Umbilical cord (tissue), 2 donors: Measurements from ENCODE around the gene GCSAM. TPM values are rescaled to one million over a fixed set of nuclear protein-coding genes. Genes with fewer than 3 reads are reported as not detected.

Source experiments
- DNase-seq: peaks from one replicate; pipeline ENCODE4 v3.0.0-alpha.2; 2015; ENCODE audit warnings: low spot score
- total RNA-seq: library from RNA; depleted of rRNA; stranded (reverse); fragments of >200 nt; gene quantifications from one replicate; pipeline ENCODE4 v1.2.3, GENCODE V29; 2014; ENCODE audit warnings: low replicate concordance; ENCODE audit not compliant: insufficient read depth

Gene GCSAM
- total RNA-seq, 1 donor from 2014 or later = 1.2 TPM

DNA sequence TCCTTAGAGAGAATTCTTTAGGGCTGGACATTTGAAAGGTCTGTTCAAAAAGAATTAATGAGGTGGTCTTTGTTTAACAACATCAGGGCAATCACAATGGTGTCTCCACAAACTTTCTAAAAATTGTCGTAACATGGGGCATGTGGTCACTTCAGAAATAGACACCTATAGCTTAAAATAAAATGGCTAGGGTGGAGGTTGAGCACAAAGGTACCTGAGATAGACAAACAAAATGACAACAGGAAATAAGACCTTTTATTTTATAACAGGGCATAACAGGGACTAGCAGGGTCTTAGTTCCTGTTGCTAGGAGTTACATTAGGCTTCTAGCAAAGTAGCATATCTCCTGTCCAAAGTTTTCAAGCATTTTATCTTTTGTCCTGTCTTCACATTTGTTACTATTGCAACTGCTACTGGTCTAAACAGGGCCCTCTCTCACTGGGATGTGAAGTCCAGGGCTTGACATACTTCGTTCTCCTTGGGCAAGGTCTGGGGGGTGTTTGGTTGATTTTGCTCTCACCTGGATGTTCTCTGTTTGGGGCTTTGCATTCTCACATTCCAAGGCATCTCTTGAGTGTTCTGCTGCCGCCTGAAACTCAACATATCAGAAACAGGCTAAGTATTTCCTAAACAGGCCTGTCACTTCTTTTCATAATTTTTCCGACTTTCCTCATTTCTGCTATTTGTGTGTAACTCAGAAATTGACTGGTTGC lies 3.0 kb downstream of the GCSAM start:
- DNase-seq = no peak

DNA sequence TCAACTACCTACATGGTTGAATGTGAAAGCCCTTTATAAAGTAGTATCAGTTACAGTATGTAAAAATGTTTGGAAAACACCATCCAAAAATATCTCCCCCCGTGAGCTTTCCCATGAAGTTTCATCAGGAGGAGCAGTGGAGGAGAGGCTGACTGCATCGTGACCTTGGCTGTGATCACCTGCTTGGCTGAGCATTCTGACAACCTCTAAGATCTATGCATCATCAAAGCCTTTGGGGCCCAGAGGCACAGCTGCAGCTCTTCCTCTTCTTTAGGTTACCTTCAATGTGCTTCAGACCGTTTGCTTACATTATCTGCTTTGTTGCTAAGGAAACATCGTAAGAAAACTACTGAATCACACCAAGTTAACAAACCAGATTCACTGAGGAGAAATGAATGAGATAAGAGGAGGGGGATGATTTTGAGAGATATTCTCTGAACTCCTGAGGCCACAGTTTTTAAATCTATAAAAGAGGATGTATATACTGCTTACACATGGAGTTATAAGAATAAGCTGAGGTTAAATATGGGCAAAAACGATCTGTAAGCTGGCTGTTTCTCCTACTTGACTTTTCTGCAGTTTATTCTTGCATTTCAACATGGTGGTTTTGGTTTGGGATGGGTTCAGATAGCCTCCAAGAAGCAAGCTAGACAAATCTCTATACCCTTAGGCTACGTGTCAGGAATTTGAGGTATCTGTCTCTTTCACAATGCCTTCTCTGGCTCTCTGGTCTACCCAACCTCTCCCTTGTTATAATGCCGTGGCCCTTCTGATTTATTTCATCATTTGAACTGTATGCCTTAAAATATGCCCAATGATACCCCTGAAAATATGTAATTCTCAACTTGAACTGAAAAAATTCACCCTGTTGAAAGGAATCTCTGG lies 4.0 kb downstream of the GCSAM start:
- DNase-seq = peak; percentile 45

DNA sequence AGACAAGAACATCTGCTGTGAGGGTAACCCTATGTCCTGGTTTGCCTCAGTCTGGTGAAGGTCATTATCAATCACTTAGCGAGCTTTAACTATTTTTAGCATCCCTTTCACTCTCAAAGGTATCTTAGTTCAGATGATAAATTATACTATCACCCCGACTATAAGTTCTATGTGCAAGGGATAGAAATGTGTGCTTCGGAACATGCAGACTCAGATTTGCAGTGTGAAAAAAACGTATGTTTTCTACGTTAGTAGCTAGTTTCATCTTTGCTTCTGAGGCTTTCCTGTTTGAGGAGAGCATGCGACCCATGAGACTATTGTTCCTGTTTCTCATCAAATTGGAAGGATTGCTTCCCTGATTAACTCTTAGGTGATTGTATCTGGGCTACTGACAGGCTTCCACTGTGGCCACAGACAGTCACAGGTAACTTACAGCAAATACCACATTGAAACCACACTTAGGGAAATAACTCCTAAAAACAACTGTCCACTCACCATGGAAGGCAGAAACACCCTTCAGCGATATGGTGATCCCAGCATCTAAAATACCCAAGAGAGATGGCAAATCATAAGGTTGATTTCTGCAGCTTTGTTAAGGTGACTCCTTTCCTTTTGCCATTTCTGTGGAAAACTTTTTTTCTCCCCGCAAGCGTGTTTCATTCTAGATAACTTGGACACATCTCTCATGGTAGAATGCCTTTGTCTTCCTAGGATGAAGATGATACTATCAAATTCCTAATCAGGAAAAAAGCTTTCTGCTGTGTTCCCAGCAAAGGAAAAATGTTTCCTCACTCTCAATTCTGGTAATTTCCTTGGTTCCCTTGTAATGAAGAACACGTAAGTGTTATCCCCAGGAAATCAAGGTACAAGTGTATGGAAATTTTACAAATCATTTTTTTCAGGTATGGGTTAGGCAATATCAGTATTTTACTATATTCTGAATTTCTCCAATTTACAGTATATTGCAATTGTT lies 5.2 kb downstream of the GCSAM start:
- DNase-seq = no peak

DNA sequence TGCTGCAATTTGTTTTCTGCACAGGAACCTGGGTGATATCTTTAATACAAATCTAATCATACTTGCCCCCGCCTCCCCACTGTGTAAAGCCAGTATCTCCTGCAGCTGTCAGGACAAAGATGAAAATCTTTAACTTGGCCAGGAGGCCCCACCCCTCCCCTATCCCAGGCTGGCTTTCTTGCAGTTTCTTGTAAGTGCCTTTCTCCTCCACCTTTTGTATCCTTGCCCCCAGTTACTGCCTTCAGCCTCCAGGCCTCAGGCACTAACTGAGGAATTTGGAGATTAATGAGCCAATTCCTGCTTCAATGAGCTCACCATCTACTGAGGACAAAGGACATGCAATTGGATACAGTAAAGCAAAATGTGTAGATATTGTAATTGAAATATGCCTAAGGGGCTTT lies 6.5 kb downstream of the GCSAM start:
- peak; percentile 24 for DNase-seq

DNA sequence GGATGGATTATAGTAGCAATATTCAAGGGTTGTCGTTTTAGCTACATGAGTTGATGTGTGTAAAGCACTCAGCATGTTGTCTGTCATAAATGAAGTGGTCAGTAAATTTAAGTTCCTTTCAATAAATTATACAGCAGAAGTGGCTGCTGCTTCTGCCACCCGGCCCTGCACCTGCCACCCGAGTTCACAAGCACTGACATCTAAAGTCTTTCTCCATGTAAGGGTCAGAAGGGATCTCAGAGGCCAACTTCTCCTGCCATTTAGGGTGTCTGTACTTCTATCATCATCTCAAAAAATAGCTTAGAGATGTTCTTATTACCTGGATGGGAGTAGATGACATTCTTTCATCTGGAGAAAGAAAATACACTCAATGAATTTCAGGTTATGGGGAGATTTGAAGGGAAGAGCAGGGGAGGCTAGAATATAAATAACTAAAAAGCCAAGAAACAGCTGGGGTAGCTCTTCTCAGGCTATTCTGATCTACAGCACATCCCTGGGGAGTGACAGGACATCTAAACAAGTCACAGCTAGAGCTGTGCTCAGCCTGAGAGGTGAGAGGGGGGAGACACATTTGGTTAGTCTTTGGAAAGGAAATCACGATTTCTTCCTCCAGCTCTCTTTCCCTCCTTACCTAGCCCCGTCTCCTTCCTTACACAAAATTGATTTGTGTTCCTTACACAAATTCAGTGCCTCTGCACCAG lies 8.0 kb downstream of the GCSAM start:
- no peak for DNase-seq

DNA sequence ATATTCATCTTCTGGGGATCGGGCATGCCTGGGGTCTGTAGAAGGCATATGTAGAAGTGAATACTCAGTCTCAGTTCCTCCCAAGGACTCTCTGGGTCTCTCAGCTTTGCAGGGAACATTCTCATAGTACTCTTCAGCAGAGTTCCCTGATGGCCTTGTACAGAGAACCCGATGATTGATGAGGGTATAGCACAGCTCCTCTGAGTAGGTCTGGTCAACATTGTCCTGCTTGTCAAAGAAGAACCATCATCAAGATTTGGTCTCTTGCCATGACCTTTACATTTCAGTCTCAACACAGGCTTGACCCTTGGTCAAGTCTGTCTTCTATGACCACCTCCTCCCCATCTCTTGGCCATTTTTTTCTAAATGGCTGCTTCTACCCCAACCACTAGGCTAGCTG lies 9.5 kb downstream of the GCSAM start:
- no peak for DNase-seq

DNA sequence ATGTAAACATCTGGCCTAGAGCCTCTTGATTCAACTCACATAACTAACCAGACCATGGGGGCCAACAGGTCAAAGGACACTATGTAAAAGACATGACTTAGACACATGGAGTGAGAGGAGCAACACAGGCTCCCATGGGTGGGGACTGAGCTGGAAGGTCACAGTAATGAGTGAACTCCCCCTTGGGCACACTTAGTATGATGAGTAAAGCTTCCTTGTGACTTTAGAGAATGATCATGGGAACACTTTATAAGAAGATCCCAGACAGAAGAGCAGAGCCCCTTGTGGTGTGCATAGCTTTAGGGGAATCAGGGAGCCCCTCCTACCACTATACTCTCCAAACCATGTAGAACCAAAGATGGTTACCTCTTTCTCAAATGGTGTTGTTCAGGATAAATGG lies 10.2 kb downstream of the GCSAM start:
- DNase-seq = no peak

DNA sequence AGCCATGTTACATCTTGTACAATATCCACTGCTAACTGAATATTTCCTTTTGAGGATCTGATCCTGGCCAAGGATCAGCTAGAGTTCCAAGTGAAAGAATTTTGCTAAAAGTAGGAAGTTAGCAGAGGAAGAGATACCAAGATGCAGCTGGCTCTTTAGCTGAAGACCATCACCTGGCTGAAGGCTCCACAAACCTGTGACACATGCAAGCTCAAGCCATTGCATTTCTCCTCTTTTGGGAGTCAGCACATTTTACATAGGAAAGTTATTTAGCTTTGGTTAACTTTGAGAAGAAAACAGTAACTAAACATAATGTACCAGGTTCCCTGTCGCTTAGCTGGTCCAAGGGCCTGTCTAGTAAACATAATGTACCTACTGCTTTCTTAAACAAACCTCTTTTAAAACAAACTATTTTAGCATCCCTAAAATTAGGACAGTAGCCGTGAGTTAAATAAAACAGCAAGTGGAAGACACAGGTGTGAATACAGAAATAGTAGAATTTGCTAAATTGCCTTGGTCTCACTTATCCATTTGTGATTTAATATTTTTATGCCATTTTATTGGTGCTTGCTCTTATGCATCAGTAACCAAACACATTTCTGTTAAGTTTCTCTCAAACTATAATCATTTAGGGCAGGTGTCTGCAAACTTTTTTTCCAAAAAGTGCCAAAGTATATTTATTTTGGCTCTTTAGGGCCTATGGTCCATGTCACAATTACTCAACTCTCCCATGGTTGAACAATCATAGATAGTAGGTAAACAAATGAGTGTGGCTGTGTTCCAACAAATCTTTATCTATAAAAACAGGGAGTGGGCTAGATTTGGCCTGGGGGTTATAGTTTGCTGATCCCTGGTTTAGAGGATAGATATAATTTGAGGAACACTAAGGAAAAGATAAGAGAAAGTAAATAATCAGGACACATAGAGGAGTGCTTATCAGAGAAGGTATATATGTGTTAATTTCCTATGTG lies 11.2 kb downstream of the GCSAM start:
- DNase-seq = no peak

DNA sequence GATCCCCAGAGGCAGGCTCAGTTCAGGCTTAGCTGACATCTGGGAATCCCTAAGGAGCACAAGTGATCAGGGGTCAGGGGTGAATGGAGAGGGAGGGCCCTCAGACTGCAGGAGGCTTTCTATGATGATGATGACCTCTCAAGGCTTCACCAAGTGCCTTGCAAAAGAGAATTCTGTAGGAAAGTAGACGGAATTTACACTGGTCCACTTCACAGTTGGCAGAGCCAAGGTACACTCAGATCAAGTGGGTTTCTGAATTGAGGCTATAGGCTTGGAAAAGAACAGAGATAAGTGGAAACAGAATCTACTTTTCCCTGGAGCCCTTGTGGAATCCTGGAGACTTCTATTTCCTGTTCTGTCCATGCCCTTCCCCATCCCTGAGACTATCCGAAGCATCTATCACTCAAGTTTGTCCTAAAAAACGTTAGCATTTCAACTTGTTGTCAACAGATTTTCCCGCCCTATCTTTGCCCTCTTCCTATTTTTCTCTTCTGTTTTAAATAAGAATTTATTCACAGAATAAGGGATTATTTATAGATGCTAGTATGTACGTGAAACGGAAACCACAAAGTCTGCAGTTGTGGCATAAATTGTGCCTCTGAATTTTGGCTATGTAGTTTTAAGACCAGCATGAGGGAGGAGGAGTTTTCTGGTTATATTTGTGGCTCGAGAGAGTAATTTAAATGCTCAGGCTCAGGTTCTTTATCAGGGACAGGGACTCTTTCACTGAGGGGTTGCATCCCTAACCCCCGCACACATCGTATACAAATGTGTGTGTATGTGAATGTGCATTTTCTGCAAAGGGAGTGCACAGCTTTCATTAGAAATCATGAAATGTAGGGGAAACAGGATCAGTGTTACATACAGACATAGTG lies 12.8 kb downstream of the GCSAM start:
- no peak for DNase-seq

DNA sequence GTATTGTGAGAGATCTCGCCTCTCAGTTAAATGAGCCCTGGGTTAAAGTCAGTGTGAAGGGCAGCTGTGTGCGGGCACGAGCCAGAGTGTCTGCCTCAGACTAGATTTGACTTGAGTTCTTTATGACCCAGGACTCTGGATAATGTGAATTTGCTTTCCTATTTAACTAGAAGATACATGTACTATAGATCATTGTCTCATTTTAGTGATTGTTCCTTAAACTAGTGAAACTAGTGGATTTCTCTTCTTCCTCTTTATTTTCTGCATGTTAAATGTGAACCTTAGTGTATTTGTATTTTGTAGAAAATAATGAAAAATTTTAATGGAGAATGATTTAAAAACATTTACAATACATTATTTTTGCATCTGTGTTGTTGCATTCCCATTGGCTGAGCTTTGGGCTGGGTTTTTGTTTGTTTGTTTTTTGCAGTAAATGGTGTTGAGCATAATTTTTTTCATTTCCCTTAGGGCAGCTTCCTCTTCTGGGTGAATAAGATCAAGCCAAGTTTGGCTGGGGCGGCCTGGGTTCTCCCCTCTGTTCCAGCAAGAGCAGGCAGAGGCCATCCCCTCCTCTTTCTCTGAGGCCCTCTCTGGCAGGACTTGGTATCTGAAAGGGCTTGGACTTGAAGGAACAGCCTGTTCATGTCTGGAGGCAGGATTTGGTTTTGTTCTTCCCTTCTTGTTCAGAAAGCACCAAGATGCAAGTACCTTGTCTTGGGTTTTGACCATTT lies 15.0 kb downstream of the GCSAM start:
- no peak for DNase-seq

DNA sequence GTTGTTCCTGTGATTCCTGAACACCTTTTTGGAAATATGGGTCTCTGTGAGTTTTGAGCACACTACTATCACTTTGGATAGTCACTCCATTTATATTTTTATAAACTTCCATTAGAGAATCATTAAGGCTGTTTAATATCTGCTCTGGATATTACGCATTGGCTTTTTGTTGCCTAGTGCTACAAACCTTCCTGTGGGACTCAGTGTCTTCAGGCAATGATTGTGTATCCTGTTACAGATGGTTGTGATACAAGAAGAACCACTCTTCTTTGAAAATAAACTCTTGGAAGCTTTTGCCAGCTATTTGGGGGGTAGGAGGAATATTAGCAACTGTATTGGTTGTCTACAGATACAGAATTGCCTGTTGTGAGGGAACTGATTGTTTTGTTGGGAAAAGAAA lies 15.6 kb downstream of the GCSAM start:
- DNase-seq = no peak

DNA sequence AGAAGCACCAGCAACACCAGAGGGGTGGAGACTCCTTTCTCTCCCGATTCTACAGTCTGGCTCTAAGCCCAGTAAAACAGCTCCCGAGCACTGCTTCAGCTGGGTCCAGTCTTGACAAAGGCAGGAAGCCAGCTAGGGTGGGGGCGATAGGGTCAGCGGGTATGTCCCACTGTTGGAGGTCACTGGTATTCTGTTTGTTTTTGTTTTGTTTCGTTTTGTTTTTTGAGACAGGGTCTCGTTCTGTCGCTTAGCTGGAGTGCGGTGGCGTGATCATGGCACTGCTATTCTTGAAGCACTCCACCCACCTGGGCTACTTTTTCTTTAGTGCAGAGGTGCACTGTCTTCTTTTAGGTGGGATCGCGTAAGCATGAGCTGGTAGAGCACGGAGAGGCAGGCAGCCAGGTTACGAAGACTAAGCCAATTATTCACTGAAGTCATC lies 16.3 kb downstream of the GCSAM start:
- no peak for DNase-seq

DNA sequence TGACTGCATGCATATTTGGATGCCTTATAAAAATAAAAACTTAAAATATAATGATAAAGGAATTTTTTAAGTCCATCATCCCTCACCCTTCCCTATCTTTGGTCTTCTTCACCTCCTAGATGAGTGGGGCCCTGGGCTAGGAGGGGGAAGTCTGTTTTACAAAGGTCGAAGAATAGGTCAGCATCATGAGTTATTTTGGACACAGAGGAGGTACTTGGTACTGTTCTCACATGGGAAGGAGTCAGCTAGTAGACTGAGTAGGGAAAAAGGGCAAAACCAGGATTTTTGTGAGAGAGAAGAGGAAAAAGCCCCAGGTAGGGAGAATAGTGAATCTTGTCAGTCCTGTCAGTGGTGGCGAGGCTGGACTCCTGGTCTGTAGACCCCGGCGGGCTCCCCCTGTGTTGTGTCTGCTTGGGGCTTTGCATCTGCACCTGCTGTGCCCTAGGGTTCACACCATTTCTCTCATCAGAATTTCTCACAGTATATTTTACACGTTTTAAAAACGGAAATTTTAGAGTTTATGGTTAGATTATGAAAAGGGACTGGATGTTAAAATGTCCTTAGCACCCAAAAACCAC lies 17.2 kb downstream of the GCSAM start:
- no peak for DNase-seq

DNA sequence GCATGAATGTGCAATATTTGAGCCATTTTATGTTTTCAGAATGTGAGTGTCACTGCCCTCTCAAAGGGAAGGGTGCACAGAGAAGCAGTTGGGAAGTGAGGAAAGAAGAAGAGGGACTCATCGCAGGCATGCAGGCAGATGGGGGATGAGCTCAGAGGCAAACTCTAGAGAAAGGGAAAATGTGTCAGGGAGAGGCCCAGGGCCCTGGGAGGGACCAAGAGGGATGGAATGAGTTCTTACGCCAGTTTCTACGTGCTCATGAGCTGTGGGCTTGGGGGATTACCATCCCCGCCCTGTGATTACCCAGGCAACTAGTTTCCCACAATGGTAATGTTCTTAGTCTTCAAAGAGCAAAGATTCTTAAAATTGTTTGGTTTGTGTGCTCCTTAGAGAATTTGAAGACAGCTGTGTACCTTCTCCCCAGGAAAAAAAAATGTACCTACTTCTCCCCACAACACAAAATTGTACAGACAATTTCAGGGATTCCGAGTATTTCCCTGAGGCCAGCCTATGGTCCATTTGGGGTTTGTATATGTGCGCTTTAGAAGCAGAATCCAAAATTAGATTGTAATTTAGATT lies 17.8 kb downstream of the GCSAM start:
- DNase-seq = peak; percentile 82

DNA sequence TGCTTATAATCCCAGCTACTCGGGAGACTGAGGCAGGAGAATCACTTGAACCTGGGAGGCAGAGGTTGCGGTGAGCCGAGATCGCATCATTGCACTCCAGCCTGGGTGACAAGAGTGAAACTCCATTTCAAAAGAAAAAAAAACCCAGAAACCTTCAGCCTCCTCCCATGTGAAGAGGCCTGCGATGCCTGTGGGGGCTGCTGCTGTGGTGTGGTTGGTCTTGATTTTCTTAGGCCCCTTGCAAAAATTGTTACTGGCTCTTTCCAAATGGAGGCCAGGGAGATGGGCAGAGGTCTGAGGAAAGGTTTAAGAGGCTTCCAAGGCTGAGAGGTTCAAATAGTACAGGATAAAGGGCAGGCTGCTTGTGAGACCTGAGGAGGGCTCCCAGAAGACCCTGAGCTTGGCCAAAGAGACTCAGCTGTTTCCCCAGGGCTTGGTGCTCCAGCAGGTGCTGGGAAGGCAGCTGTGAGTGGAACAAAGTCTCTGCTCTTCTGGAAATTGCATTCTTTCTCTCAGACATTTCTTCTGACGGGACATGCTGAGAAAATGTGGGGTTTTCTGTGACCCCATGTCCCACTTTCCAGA lies 18.4 kb downstream of the GCSAM start:
- DNase-seq = no peak

DNA sequence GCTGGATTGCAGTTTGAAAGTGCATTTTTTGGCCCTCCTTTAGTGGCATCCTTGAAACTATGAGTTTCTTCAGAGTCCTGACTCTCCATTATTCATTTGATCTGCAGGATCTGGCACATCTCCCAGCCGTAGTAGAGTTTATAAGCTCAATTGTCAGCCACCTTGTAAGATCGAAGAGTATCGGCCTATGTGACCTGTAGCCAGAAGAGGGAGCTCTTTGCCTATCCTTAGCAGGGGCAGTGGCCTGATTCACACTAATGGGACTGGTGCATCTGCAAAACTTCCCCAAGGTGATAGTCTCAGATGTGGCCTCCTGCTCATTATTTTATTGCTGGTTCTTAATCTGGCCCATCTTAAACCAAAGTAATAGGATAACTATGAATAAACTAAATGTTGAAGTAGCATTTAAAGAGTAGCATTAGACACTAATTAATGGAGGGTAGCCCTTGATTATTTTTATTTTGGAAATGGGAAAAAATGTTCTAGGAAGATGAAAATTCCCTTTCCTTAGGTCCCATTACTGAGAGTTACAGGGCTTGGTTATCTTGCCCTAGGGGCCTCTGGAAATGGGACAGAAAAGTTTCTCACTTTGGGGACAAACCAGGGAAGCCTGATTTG lies 21.2 kb downstream of the GCSAM start:
- DNase-seq = peak; percentile 60

DNA sequence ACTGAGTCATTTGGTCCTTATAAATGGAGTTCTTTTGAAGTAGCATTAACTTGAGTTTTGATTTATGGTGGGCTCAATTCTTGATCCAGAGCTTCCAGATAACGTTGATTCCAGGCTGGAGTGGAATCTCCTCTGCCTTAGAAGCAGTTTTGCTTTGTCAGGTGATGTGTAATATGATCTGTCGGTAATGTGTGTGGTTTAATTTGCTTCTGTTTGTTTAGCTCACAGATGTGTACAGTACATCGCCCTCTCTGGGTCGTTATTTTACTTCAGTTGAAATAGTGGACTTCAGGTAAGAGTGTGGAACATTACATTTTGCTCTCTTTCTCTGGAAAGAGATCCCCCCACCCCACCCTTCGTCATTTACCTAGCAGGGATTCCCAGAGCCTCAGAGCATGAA lies 23.7 kb downstream of the GCSAM start:
- DNase-seq = peak; percentile 69
